LoVo (cell line): ENCODE data around the gene CCL22.
"Not testable (repeated sequence)": the region's sequence is repeated elsewhere in the genome, so short reads cannot be mapped to it uniquely, and the experiment has no call there.

Source experiments
- DNase-seq: peaks from one replicate; pipeline ENCODE4 v3.0.0-alpha.2; 2016; ENCODE audit warnings: low spot score

Gene CCL22

GRCh38 chr16:57394444-57394843 is 35.9 kb downstream of the CCL22 start:
- peak; percentile 28 for DNase-seq

DNA sequence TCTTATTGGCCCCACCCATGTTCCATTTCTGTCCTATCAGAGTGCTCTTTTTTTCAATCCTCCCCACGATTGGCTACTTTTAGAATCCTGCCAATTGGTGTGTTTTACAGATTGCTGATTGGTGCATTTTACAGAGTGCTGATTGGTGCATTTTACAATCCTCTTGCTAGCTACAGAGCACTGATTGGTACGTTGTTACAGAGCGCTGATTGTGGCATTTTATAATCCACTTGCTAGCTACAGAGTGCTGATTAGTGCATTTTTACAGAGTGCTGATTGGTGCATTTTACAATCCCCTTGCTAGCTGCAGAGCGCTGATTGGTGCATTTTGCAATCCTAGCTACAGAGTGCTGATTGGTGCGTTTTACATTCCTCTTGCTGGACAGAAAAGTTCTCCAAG is 36.4 kb downstream of the CCL22 start:
- no peak for DNase-seq

DNA sequence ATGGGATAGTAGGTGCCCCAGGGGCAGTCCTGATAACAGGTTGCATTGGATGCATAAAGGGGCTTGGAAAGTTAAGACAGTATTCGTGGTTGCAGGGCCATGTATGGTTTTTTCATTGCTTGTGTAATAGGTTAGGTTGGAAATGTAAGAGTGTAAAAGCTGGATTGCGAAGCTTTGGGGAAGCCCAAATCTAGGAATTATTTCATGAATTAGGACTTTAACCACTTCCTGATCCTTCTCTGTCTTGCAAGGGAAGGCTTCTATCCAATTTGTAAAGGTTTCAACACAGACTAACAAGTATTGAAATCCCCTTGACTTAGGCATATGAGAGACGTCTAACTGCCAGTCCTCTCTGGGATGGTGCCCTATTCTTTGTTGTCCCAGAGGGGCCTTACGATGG is 38.2 kb downstream of the CCL22 start:
- no peak for DNase-seq

DNA sequence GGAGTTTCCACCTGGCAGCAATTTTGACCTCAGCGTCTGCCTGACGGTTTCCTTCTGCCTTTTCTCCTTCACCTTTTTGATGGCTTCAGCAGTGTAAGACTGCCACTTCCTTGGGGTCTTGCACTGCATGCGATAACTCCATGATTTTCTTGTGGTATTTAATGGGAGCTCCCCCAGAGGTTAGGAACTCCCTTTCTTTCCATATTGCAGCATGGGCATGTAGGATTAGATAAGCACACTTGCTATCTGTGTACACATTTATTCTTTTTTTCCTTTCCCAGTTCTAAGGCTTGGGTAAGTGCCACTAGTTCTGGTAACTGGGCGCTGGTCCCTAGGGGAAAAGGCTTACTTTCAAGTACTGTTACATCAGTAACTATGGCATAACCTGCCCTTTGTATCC is 38.9 kb downstream of the CCL22 start:
- DNase-seq: not testable (repeated sequence)

DNA sequence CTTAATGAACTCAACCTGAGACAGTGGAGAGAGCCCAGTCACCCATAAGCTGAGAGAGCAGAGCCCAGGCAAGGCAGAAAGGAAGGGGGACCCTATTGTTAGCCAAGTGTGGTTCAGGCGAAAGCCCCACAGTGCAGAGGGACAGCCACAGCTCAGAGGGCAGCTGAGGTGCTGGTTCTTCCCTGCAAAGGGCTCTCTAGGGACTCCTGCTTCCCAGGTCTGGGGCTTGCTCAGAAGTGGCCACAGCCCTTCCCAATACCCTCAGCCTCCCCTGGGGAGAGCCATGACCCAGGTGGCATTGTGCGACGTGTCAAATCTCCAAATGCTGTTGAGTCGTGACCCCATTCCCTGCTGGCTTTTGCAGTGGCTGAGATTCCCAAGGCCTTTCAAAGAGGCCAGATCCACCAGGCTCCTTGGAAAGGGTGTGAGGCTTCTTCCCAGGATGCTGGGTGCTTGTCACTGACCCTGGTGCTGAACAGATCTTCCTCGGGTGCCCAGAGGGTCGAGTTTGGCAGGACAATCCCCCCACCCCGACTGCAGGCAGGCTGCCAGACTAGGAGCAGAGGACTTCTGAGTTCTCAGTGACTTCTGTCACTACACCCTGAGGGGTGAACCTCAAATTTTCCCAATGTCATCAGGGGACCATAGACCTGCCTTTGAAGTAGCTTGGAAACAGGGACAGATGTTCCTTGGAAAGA is 43.5 kb downstream of the CCL22 start:
- DNase-seq: no peak

GRCh38 chr16:57403965-57404817 is 45.6 kb downstream of the CCL22 start, which contains the start of gene CCL17:
Gene CCL17 (plus strand): TSS chr16:57404767. CDS start chr16:57413933, 9,166 bp downstream.
- DNase-seq: no peak

GRCh38 chr16:57405097-57405496 is 46.5 kb downstream of the CCL22 start:
- no peak for DNase-seq

GRCh38 chr16:57406881-57407280 is 48.3 kb downstream of the CCL22 start:
- DNase-seq: no peak

DNA sequence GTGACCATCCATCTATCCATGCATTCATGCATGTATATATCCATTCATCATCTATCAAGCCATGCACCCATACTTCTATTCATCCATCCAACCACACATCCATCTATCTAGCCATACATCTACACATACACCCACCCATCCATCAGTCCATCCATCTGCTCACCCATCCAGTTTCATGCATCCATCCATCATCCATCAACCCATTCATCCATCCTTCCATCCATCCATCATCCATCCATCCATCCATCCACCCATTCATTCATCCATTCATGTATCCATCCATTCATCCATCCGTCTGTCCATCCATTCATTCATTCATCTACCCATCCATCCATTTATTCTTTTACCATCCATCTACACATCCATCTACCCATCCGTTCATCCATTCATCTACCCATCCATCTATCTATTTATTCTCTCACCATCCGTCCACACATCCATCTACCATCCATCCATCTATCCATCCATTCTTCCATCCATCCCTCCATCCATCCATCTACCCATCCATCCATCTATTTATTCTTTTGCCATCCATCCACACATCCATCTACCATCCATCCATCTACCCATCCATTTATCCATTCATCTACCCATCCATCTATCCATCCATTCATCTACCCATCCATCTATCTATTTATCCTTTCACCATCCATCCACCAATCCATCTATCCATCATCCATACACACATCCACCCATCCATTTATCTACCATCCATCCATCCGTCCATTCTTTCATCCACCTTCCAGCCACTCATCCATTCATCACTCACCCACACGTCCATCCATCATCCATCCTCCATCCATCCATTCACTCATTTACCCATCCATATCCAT is 49.2 kb downstream of the CCL22 start:
- DNase-seq: no peak

DNA sequence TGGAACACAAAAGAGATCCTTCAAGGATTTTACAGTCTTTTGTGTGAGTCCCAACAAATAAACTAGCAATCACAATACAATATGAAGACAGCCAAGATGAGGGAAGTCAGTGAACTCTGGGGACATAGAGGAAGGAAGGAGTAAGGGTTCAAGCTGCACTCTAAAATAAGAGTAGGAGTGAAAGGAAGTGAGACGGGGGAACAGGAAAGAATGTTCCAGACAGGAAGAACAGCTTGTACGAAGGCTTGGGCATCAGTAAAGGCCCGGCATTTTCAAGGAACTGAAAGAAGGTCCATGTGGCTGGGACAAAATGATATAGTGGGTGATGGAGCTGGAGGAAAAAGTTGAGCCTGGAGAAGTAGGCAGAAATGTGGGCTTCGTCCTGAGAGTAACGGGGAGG is 50.5 kb downstream of the CCL22 start:
- DNase-seq: no peak

DNA sequence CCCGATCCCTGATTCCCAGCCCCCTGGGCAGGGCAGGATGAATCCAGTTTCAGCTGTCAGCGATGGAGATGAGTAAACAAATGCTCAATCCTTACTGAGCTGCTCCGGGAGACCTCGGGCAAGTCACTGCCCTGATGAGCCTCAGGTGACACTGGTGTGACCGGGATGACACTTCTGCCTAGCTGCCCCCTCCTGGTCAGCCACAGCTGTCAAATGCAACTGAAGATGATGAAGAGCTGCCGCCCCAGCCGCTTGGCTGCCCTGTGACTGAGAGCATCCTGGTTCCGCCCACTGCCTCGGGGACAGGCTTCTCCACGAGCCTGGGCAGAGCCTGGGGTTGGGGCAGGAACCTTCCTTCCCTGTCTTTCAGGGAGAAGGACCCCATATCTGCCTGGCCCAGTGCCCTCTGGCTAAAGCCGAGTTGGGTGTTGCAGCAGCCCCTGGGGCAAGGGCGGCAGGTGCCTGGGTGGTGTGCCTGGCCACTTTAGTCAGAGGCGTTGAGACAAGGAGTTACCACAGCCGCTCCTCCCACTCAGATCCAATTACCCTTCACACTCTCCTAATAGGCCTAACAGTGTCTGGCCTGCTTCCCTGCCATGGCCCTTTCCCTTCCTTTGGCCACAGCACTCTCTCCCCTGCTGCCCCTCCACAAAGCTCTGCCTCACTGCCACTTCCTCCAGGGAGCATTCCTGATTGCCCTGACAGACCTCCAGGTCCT is 51.4 kb downstream of the CCL22 start:
- DNase-seq: no peak

DNA sequence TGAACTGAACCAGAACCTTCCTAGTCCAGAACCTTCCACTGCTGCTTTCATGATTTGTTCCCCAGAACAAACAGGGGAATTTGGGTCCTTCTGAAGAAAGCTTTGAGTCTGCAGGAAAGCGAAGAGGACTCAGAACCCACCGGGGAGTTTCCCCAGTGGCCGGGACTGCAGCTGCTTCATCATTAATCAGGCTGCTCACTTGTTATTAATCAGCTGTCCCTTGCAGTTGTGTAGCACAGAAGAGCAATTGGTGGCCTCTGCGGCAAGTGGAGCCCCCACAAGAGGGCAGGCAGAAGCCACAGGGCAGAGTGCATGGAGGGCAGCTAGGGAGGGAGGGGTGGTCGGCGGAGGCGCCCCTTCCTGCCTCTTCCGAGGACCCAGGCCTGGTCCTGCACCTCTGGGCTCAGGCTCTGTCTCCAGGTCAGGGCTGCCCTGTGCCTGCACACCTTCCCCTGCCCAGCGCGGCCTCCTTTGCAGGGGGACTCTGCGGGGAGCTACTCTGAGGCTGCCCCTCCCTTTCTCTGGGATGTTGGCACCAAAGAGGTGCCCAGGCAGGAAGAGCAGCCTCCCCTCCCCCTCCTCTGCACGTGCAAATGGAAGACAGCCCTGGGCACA is 52.9 kb downstream of the CCL22 start:
- no peak for DNase-seq

DNA sequence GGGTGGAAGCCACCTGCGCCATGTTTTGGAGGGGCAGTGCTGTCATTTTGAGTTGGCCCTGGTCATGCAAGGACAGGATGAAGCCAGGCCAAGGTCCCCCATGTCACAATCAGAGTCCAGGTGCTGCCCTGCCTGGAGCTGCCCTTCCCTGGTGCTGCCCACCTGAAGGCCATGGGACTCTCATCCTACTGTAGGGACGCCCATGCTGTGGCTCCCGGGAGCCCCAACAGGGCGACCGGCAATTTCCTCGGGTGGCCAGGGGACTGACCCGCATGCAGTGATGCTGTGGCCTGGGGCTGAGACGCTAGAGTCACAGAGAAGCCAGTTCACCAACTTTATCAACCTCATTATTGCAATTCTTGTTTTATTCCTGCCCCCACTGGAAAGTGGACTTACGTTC is 54.0 kb downstream of the CCL22 start:
- no peak for DNase-seq

DNA sequence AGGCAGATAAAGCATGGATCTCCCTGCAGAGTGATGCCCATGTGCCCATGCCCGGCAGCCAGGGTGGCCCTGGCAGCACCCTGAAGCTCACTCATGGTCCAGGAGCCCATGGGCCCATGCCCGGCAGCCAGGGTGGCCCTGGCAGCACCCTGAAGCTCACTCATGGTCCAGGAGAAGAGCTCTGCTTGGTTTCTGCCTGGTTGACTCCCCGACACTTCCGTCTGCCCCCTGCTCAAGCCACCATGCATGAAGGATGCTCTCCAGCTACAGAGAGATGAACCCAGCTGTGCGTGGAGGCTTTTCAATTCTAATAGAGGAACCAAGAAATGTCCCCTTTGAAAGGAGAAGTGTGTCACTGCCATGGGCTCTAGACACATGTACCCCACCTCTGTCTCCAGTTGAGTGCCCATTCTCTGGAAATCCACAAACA is 54.7 kb downstream of the CCL22 start:
- DNase-seq: no peak

- no peak for DNase-seq
Observed at GRCh38 chr16:57413733-57414132, 55.1 kb downstream of the CCL22 start.
